Ishikawa (cell line): ENCODE measurements around the gene LCA5.

ENCODE experiments used
- EP300 ChIP-seq: IDR thresholded peaks from 2 replicates; pipeline ENCODE4 v1.6.1; 2012; ENCODE audit warnings: borderline replicate concordance
- TF ChIP-seq, protein P1 (sequence below): IDR thresholded peaks from 2 replicates; pipeline ENCODE4 v1.6.1; 2012; ENCODE audit warnings: low read depth, mild to moderate bottlenecking

DNA sequence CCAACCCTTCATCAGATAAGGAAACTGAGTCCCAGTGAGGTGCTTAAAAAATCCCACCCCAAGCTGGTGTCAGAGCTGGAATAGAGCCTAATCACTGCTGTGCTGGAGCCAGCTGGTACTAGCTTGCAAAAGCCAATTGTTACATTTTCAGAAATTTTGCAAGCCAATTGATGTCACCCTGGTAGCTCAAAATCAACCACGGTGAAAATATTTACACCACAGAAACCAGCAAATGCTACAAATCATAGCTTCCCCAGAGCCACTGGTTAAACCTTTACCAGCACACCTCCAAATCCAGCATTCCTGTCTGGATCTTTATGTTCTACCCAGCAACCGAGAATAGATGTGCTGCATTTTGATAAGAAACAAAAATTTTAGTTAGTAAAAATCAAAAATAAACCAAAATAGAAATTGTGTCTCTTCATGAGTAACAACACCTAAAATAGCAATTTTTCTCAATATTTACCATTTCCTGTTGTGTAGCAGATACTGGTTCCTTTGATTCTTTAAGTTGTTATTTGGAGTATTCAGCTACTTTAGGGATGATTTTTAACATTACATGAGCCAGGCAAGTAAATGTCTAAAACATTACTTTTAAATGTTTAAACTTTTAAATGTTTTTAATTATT is 7.2 kb upstream of the LCA5 start:
- TF ChIP-seq, protein P1, sequence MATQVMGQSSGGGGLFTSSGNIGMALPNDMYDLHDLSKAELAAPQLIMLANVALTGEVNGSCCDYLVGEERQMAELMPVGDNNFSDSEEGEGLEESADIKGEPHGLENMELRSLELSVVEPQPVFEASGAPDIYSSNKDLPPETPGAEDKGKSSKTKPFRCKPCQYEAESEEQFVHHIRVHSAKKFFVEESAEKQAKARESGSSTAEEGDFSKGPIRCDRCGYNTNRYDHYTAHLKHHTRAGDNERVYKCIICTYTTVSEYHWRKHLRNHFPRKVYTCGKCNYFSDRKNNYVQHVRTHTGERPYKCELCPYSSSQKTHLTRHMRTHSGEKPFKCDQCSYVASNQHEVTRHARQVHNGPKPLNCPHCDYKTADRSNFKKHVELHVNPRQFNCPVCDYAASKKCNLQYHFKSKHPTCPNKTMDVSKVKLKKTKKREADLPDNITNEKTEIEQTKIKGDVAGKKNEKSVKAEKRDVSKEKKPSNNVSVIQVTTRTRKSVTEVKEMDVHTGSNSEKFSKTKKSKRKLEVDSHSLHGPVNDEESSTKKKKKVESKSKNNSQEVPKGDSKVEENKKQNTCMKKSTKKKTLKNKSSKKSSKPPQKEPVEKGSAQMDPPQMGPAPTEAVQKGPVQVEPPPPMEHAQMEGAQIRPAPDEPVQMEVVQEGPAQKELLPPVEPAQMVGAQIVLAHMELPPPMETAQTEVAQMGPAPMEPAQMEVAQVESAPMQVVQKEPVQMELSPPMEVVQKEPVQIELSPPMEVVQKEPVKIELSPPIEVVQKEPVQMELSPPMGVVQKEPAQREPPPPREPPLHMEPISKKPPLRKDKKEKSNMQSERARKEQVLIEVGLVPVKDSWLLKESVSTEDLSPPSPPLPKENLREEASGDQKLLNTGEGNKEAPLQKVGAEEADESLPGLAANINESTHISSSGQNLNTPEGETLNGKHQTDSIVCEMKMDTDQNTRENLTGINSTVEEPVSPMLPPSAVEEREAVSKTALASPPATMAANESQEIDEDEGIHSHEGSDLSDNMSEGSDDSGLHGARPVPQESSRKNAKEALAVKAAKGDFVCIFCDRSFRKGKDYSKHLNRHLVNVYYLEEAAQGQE = no peak
- TF ChIP-seq EP300 = no peak
